ENCODE data around the gene MYPN.
"Not testable (repeated sequence)": the region's sequence is repeated elsewhere in the genome, so short reads cannot be mapped to it uniquely, and the experiment has no call there.

Gene MYPN

DNA sequence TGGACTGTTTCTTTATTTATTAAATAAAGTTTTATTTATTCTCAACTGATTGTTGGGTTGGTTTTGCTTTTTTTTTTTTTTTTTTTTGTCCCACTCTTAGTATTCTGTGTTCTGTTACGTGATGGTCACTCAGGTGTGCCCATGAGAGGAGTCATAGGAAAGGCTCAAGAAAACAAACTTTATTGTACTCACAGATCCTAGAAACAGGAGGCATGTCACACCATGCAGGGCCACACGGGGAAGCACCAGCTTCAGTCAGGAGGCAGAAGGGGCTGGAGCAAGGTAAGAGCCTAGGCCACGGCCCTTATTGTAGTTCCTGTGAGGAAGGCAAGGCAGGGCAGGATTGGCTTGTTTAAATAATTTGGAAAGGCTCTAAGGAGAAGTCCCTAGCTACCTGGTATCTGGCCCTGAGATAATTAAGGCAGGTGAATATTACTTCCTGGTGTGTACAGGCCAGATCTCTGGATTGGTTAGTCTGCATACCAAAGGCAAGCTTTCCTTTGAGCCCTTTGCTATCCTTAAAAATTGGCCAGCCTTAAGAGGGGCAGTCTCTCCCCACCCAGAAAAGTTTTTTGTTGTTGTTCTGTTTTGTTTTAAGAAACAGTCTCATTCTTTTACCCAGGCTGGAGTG lies 114.4 kb downstream of the MYPN start:
- in situ Hi-C loops (cut with HindIII; ENCODE audit: low sequenced_read_pairs), result no loop called here

DNA sequence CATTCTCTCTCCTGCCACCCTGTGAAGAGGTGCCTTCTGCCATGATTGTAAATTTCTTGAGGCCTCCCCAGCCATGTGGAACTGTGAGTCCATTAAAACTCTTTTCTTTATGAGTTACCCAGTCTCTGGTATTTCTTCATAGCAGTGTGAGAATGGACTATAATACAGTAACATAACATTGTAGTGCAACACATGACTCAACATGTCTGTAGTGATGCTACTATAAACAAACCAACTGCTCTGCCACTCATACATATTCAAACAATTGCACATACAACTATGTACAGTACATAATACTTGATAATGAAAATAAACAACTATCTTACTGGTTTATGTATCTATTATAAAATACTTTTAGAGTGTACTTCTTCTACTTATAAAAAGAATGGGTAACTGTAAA lies 115.5 kb downstream of the MYPN start:
- in situ Hi-C loops (cut with HindIII; ENCODE audit: low sequenced_read_pairs), result no loop called here

DNA sequence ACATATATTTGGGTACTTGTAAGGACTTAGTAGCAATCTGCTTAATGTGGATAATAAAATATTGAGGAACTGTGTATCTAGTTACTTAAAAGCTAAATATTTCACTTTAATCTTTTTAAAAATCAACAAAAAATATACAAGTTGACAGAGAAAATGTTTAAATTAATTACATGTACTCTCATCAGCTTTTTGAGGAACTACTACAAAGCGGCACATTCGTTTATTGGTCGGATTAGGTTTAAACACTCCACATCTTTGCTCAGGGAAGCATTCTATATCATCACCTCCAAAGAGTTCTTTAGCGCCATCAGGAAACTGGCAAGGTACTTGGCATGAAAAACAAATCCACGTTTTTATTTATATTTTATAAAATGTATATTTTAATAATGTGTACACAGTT lies 121.0 kb downstream of the MYPN start:
- in situ Hi-C loops (cut with HindIII; ENCODE audit: low sequenced_read_pairs), result no loop called here

DNA sequence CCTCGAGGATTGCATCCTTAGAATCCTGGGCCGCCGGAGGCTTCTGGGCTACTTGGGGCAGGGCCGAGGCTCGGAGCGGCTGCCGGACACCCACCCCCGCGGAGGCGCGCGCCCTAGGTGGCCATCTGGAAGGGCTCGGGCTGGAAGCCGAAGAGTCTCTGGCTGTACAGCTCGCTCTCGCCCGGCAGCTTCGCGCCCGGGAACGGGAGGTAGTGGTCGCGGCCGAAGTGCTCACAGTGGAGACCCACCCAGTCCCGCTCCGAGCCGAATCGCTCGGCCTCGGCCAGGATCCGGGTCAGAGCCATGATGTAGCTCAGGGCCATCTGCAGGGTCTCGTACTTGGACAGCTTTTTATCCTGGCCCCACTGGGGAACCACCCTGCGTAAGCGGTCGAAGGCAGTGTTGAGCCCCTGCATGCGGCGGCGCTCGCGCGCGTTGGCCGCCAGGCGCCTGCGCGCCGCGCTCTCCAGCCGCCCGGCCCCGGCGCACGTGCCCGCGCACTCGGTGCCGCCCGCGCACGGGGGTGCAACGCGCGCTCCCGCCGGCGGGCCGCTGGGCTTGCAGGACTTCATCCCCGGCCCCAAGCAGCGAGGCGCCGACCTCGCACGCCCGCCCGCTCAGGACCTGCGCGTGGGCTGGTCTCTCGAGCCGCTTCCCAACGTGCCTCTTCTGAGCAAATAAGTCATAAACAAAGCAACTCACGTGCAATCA lies 122.0 kb downstream of the MYPN start:
- in situ Hi-C loops (cut with HindIII; ENCODE audit: low sequenced_read_pairs), result no loop called here

DNA sequence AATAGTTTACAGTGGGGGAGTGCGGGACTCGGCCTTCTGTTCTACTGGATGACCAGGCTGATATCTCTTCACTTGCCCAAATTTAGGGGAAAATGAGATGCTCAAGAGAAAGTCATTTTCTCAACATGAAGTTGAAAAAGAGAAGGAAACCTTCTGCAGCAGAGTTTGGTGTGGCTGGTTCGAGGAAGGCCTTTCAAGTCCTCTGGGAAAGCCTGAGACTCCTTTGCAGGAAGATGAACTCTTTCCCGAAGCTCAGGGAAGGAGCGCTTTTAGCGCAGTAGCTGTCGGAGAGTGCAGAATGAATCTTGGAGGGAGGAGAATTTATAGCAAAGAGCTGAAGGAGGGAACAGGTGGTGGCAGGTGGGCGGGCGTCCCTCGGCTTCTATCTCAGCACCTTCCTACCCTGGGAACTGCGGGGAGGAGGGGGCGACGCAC lies 122.5 kb downstream of the MYPN start, which contains the start of gene ATOH7:
ATOH7 (minus strand) TSS at position 297 of the 435 bp plus-strand sequence. CDS start 436 bp downstream, outside the sequence.
- in situ Hi-C loops (cut with HindIII; ENCODE audit: low sequenced_read_pairs), result no loop called here

DNA sequence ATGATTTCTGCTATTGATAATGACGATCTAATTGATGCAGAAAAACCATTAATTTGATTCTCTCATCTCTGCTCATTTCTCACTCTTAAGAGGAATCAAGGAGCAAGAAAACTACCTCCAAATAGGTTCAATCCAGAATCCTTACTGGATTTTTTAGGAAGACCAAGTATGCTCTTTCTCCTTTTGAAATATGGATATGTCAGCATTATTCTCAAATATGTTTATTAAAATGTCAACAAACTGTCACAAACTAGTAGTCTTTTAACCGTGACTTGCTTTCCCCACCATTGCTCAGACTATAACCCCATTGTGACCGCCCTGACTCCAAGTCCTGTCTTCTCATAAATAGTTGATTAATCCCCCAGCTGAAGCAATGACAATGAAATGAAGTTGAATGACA lies 123.8 kb downstream of the MYPN start:
- in situ Hi-C loops (cut with HindIII; ENCODE audit: low sequenced_read_pairs), result no loop called here

DNA sequence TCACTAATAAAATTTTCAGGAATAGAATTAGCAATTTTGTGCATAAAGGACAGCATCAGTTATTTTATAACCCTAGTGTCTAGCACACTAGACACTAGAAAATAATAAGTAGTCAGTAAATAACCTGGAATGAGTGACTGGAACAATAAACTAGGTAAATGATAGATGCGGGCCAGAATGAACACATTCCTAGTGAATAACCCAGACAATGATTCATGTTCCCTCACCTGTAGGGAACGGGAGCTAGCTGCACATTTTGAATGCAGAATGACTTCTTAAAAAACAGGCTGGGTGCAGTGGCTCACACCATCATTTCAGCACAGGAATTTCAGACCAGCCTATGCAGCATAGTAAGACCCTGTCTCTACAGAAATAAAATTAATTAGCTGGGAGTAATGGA lies 125.8 kb downstream of the MYPN start:
- in situ Hi-C loops (cut with HindIII; ENCODE audit: low sequenced_read_pairs), result no loop called here

DNA sequence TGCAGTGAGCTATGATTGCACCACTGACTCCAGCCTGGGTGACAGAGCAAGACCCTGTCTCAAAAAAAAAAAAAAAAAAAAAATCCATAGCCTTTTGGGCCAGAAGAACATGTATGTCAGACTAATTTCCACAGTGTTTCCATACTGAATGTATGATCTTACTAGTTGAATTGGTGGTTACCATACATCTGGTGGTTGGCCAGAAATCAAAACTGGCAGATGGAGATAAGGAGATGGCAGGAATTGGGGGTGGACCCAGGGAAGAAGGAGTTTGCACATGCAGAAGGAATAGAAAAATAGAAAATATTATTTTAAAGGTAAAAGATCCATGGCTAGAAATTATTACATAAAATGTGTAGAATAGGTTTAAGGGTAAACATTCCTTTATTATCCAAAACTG lies 126.3 kb downstream of the MYPN start:
- in situ Hi-C loops (cut with HindIII; ENCODE audit: low sequenced_read_pairs), result no loop called here

DNA sequence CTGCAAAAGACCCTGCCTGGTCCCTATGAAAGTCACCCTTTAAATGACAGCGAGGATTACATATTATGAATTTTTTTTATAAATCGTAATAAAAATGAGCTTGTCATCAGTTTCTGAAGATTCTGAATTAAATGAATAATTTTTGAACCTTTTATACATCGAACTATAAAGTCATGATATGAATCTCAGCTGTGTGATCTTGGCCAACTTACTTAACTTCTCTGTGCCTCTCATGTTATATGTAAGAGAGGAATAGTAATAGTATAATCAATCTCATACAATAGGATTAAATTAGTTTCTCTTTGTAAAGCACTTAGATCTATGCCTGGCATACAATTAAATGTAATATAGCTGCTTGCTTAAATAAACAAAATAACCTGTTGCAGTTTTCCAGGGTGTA lies 127.9 kb downstream of the MYPN start:
- in situ Hi-C loops (cut with HindIII; ENCODE audit: low sequenced_read_pairs), result no loop called here

DNA sequence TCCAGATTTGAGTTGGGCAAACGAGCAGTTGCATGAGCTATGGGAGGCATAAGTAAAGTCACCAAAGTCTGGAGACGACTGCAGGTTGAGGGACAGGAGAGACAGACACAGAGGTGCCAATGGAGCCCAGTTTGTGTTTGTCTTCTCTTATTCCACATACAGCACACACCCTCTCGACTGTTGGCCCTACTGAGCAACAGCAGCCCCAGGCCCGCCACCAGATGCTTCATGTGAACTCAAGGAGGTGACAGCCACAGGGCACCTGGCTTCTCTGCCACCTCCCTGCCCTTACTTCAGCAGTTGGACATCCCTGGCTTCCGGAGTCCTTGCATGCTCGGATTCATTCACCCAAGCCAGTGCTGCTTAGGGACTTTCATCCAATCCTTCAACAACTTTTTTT lies 129.1 kb downstream of the MYPN start:
- in situ Hi-C loops (cut with HindIII; ENCODE audit: low sequenced_read_pairs), result no loop called here

DNA sequence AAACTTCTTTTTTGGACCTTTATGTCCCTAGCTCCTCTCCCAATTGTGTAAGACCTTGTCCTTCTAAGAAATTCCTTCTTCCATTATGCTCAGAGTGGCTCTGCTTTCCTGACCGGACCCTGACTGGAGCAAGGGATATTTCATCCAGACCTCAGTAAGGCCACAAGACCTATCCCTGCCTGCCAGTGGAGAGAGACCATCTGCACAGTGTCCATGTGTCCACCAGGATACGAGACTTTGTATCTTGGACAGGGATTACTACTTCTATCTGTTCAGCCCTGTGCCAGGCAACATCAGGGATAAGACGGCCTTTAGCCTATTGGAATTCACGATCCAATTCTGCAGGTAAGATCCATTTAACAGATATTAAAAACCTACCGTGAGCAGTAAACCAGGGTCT lies 129.8 kb downstream of the MYPN start:
- in situ Hi-C loops (cut with HindIII; ENCODE audit: low sequenced_read_pairs), result no loop called here

DNA sequence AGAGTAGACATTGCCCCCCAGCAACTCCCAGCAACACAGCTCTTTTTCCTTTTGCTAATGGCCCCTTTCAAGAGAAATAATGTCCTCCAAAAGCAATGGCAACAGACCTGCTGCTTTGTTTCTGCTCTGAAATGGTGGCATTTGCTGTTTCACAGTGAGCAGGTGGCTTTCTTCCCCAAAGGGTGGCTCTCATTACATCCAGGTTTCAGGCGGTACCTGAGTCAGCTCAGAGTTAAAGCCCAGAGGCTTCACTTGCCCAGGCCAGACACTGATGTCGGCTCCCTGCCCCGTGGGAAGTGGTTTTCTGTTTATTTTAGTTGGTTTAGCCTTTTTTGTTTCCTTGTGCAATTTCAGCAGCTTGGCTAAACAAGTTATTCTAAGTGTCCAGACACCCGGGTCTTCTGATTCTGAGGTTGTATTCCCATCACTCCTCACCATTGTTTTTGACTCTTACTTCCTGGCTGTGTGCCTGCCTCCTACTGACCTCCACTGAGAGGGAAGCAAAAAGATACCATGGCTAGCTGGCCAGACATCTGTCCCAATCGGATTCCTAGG lies 130.4 kb downstream of the MYPN start:
- in situ Hi-C loops (cut with HindIII; ENCODE audit: low sequenced_read_pairs), result no loop called here

DNA sequence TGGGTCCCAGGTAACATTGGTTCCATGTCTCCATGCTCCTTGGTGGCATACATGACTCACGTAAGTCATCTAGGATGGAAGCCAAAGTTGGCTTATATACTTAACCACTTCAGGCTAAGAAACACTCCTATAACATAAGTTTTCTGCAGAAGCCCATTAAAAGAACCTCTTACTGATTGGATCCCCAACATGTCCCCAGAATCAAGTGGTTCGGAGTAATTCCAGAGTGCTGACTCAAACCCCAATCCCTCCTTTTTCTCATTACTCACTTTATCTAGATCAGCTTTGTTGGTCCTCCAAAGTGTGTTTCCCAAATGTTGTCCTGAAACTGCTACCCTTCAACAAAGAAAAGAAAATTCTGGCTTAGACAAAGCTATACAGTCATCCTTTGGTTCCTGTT lies 132.8 kb downstream of the MYPN start:
- in situ Hi-C loops (cut with HindIII; ENCODE audit: low sequenced_read_pairs), result no loop called here

DNA sequence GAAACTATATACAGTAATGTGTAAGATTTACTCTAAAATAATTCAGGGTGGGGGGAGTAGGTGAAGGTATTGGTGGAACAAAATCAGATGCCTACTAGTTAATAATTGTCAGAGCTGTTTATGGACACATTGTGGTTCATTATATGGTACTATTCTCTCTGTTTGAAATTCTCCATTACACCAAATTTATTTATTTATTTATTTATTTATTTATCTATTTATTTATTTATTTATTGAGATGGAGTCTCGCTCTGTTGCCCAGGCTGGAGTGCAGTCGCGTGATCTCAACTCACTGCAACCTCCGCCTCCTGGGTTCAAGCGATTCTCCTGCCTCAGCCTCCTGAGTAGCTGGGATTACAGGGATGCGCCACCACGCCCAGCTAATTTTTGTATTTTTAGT lies 137.1 kb downstream of the MYPN start:
- in situ Hi-C loops (cut with HindIII; ENCODE audit: low sequenced_read_pairs), result not testable (repeated sequence)

DNA sequence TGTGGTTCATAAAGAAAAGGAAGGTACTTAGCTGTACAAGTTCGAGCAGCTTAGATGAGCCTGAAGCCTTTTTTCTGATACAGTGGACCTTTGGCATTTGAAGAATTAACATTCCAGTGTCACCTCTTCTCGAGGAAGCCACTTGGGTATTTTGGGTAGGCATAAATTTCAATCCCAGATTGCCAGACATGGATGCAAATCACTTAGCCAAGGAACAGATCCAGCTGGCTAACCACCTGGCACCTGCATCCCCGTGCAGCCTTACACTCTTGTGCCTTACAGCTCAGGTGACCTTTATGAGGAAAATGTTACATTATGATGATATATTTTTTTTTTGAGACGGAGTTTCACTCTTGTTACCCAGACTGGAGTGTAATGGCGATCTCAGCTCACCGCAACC lies 138.6 kb downstream of the MYPN start:
- in situ Hi-C loops (cut with HindIII; ENCODE audit: low sequenced_read_pairs), result no loop called here

DNA sequence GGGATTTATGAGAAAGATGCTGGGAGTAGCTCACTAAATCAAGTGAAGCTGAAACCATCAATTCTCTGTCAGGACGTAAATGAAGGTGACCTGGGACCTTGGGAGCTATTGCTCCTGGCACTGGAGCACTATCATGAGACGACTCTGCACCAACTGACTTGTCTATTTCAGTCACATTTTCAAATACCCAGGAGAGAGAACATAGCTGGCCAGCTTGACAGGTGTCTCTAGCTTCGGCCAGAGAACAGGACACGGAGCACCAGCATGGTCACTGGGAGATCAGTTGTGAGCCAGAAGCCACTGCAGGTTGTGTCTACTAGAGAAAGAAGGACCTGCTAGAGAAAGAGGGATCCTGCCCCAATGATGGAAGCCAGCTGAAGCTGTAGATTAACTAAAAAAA lies 140.0 kb downstream of the MYPN start:
- in situ Hi-C loops (cut with HindIII; ENCODE audit: low sequenced_read_pairs), result no loop called here

DNA sequence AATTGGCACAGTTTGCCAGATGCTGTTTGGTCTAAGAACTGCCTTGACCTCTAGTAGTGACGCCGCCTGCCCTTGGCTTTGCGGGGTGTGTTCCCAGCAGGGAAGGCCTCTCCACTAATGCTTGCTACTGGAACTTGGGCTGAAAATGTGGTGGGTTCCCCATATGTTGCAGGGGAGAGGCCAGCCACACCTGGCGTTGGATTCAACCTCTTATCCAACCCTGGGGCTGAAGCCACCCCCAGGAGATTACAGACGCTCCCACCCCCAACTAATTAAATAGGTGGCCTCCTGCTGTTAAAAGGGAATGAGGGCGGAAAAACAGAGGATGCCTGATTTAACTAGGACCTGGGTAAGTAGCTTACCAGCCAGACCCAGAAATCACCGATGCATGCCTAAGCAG lies 141.9 kb downstream of the MYPN start:
- in situ Hi-C loops (cut with HindIII; ENCODE audit: low sequenced_read_pairs), result no loop called here

DNA sequence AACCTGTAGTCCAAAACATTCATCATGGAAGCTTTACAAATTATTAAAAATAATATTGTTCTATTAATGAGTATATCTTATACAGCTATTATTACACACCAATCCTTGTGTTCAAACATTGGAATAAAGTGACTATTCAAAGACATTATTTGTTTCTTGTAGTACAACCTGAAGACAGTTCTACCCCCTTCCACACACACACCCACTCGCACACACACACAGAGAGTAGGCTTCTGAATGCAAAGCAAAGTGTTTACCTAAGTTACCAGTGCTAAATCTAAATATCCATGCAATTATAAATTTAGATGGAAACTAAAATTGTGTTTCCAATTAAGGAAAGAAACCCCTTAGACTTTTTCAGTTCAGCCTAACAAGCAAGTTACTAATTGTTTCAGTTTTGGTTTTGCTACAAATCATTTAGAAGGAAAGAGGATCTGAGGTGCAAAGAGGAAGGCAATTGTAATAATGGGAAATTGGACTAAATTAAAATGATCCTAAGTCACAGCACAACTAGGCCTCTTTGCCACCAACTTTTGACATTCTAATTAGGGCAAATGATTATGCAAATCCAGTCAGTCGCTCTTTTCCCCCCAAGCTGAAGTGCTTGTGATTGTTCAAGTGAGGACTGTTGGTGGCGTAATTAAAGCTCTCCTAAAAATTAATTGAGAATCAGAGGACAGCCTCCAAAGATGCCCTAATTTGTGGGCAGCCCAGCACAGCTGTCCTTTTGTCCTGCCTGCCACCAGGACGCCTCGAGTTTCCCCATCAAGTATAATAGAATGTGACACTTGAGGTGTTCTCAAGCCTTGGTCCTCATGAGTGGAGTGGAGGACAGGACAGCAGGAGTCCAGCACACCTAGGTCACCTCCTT lies 142.6 kb downstream of the MYPN start:
- in situ Hi-C loops (cut with HindIII; ENCODE audit: low sequenced_read_pairs), result no loop called here

DNA sequence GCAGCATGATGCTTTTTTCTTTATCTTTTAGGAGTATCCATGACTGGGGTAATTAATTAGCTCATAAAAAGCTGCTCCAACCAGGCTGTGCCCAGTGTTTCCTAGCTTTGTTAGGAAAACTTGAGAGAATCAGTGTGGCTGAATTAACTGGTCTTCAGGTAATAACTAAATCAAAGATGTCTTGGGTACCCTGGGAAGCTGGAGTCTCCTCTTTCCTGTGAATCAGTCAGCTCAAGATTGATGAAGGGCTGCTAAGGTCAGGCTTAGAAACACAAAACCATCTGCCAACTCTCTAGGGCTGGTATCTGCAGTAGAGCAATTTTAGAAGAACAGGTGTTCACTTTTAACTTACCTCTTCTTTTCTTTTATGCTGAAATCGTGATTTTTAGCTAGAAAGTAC lies 144.1 kb downstream of the MYPN start:
- in situ Hi-C loops (cut with HindIII; ENCODE audit: low sequenced_read_pairs), result no loop called here

DNA sequence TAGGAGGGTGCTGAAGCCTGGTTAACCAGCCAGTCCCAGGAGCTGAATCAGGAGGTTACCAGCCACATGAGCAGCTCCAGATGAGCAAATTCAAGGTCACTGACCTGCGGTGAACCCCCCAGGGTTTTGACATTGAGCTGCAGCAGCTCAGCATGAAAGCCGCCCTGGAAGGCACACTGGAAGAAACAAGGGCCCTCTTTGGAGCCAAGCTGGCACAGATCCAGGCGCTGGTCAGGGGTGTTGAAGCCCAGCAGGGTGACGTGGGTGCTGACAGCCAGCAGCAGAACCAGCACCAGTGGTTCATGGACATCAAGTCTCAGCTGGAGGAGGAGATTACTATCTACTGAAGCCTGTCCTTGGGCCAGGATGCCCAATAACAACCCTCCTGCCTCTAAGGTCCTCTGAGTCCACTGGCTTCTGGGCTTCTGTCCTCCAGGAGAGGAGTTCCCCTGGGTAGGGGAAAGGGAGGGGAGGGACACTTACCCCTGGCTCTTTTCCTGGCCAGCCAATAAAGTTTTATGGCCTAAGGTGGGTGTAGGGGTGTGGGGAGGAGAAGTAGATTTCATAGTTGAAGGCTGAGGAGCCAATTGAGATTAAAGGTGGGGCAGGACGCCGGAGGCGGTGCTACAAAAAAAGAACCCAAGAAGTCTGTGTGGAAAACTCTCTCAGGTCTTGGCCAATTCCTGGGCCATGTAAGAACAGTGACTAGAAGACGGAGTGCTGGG lies 152.0 kb downstream of the MYPN start:
- in situ Hi-C loops (cut with HindIII; ENCODE audit: low sequenced_read_pairs), result no loop called here

All from DLD1 (cell line).